Fibroblast of lung (primary cell): Measurements from ENCODE around the gene VAMP7. TPM values are rescaled to one million over a fixed set of nuclear protein-coding genes. Genes with fewer than 3 reads are reported as not detected.

Source experiments
- DNase-seq, 2 donors: peaks; one replicate each; pipeline versions ENCODE4 v3.0.0 to v3.0.0-alpha.2; 2010; ENCODE audit warnings: low read depth in 2 of 2
- H2AFZ ChIP-seq: 2 replicates; pipeline ENCODE4 v1.5.1; 2012; ENCODE audit warnings: low read length, control low read depth, inconsistent platforms
- H3K27ac ChIP-seq: 2 replicates; pipeline ENCODE4 v1.5.1; 2011; ENCODE audit warnings: low read length, control low read depth; ENCODE audit not compliant: insufficient read depth
- H3K27me3 ChIP-seq: 2 replicates; pipeline ENCODE4 v1.5.1; 2011; ENCODE audit warnings: mild to moderate bottlenecking, low read length; ENCODE audit not compliant: control insufficient read depth, insufficient read depth
- H3K36me3 ChIP-seq: 2 replicates; pipeline ENCODE4 v1.5.1; 2011; ENCODE audit warnings: low read length; ENCODE audit not compliant: control insufficient read depth, insufficient read depth
- H3K4me1 ChIP-seq: 2 replicates; pipeline ENCODE4 v1.5.1; 2011; ENCODE audit warnings: low read length; ENCODE audit not compliant: control insufficient read depth, insufficient read depth; ENCODE audit errors: extremely low read depth
- H3K4me2 ChIP-seq: 2 replicates; pipeline ENCODE4 v1.5.1; 2011; ENCODE audit warnings: low read length, control low read depth; ENCODE audit not compliant: insufficient read depth; ENCODE audit errors: extremely low read depth
- H3K4me3 ChIP-seq, 4 experiments: fragments of 200-600 bp in 1 of 4; sonication (generic) in 1 of 4; replicated peaks in 1 of 4; 2 replicates each; pipeline ENCODE4 v1.5.1; 2011 to 2016; ENCODE audit warnings: low read length in 4 of 4, low read depth in 3 of 4, mild to moderate bottlenecking in 3 of 4, control low read depth in 2 of 4, inconsistent platforms in 1 of 4, mixed read lengths in 1 of 4; ENCODE audit not compliant: insufficient read depth in 1 of 4; ENCODE audit errors: control extremely low read depth in 1 of 4
- H3K79me2 ChIP-seq: 2 replicates; pipeline ENCODE4 v1.5.1; 2012; ENCODE audit warnings: mild to moderate bottlenecking, low read length, inconsistent platforms; ENCODE audit not compliant: control insufficient read depth, insufficient read depth
- H3K9ac ChIP-seq: 2 replicates; pipeline ENCODE4 v1.5.1; 2011; ENCODE audit warnings: mild to moderate bottlenecking, low read length, control low read depth; ENCODE audit not compliant: insufficient read depth
- H3K9me3 ChIP-seq: 2 replicates; pipeline ENCODE4 v1.5.1; 2012; ENCODE audit warnings: low read depth, low read length; ENCODE audit not compliant: control insufficient read depth, insufficient read depth
- H4K20me1 ChIP-seq: 2 replicates; pipeline ENCODE4 v1.5.1; 2011; ENCODE audit warnings: low read length; ENCODE audit not compliant: control insufficient read depth, insufficient read depth; ENCODE audit errors: extremely low read depth
- EZH2 ChIP-seq: IDR thresholded peaks from 2 replicates; pipeline ENCODE4 v1.5.1; 2012; ENCODE audit warnings: low read length, control low read depth, mild to moderate bottlenecking; ENCODE audit errors: missing control alignments
- polyA plus RNA-seq, 2 donors: library from polyadenylated mRNA; depleted of rRNA in 1 of 2; stranded (reverse) in 1 of 2; unstranded in 1 of 2; fragments of >200 nt; gene quantifications; 2 replicates each; pipeline ENCODE4 v1.2.1, GENCODE V29; 2011 to 2012; ENCODE audit warnings: missing spikeins in 1 of 2
- total RNA-seq: library from RNA; depleted of rRNA; stranded (reverse); fragments of >200 nt; gene quantifications from 2 replicates; pipeline ENCODE4 v1.2.1, GENCODE V29; 2014
- TF ChIP-seq, protein P1 (sequence below), 2 donors: IDR thresholded peaks in 1 of 2; conservative IDR thresholded peaks in 1 of 2; 1 replicate in 1 of 2; 2 replicates in 1 of 2; pipeline ENCODE4 v1.5.1; 2011 to 2012; ENCODE audit warnings: low read length in 2 of 2, control low read depth in 1 of 2, inconsistent platforms in 1 of 2, low read depth in 1 of 2, mild to moderate bottlenecking in 1 of 2

Gene VAMP7
- total and polyA plus RNA-seq, 2 donors (not counting 1 experiment from before 2014, with no cell fraction given) = 40.1 to 68.4 TPM

DNA sequence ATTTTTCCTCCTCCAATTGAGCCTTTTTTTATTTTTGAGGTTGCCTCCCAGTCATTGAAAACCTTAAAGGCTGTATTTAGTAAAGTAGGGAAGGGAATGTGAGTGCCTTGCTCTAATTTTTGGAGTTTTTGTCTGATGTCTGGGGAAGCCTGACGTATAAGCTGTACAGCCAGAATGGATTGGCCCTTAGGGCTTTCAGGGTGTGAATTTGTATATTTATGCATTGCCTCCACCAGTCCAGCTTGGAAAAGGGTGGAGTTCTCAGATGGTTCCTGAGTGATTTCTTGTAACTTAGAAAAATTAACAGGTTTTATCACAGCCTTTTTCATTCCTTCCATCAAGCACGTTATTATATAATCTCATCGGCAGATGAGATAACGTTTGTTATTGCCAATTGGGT lies 107.7 kb downstream of the VAMP7 start:
- H4K20me1 ChIP-seq = no peaks in the 10 kb centered on the region
- no peak overlapping the region for H3K4me3 ChIP-seq
- H3K36me3 ChIP-seq = no peaks in the 10 kb centered on the region
- no peak overlapping the region for H3K27ac ChIP-seq
- H3K27me3 ChIP-seq = no peaks in the 10 kb centered on the region
- no peak overlapping the region for H3K9ac ChIP-seq
- H3K9me3 ChIP-seq = no peaks in the 10 kb centered on the region
- H3K79me2 ChIP-seq = no peaks in the 10 kb centered on the region
- H3K4me1 ChIP-seq = no peaks in the 10 kb centered on the region
- no peak for TF ChIP-seq EZH2
- TF ChIP-seq, protein P1, sequence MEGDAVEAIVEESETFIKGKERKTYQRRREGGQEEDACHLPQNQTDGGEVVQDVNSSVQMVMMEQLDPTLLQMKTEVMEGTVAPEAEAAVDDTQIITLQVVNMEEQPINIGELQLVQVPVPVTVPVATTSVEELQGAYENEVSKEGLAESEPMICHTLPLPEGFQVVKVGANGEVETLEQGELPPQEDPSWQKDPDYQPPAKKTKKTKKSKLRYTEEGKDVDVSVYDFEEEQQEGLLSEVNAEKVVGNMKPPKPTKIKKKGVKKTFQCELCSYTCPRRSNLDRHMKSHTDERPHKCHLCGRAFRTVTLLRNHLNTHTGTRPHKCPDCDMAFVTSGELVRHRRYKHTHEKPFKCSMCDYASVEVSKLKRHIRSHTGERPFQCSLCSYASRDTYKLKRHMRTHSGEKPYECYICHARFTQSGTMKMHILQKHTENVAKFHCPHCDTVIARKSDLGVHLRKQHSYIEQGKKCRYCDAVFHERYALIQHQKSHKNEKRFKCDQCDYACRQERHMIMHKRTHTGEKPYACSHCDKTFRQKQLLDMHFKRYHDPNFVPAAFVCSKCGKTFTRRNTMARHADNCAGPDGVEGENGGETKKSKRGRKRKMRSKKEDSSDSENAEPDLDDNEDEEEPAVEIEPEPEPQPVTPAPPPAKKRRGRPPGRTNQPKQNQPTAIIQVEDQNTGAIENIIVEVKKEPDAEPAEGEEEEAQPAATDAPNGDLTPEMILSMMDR (conservative IDR thresholded peaks at IDR 0.05 in 1 of 2, IDR thresholded peaks at IDR 0.05 in 1 of 2; ENCODE audit: low read depth in 1 of 2, low read length in 2 of 2) = no peak
- H2AFZ ChIP-seq = no peak overlapping the region
- no peak overlapping the region for H3K4me2 ChIP-seq
- no peak for DNase-seq

Other genes with a start within 250 kb of the VAMP7 start
- gene IL9R, start 116.4 kb downstream of the VAMP7 start, total RNA-seq = not detected in 2 replicates
- not detected in 2 replicates for gene IL9R, start 116.4 kb downstream of the VAMP7 start, polyA plus RNA-seq